Neuronal stem cell (in vitro differentiated cells): ENCODE data around the gene SOHLH1.

Experiments
- DNase-seq: peaks from one replicate; pipeline ENCODE4 v3.0.0-alpha.2; 2013; ENCODE audit warnings: low spot score
- H2AFZ ChIP-seq: one replicate; pipeline ENCODE4 v1.6.1; 2013; ENCODE audit warnings: mild to moderate bottlenecking, low read length, inconsistent platforms
- H2AK5ac ChIP-seq: 2 replicates; pipeline ENCODE4 v1.6.1; 2013; ENCODE audit warnings: low read depth, mild to moderate bottlenecking, inconsistent platforms, low read length, moderate library complexity, mixed read lengths
- H2BK120ac ChIP-seq: 2 replicates; pipeline ENCODE4 v1.6.1; 2013; ENCODE audit warnings: low read depth, mild to moderate bottlenecking, inconsistent platforms, low read length, moderate library complexity, mixed read lengths
- H2BK12ac ChIP-seq: one replicate; pipeline ENCODE4 v1.6.1; 2013; ENCODE audit warnings: low read length, inconsistent platforms
- H2BK15ac ChIP-seq: 2 replicates; pipeline ENCODE4 v1.6.1; 2013; ENCODE audit warnings: mild to moderate bottlenecking, low read length, inconsistent platforms, mixed read lengths
- H2BK5ac ChIP-seq: one replicate; pipeline ENCODE4 v1.6.1; 2013; ENCODE audit warnings: inconsistent platforms, mild to moderate bottlenecking, low read length, moderate library complexity
- H3K14ac ChIP-seq: one replicate; pipeline ENCODE4 v1.6.1; 2013; ENCODE audit warnings: low read length, inconsistent platforms
- H3K18ac ChIP-seq: 2 replicates; pipeline ENCODE4 v1.6.1; 2013; ENCODE audit warnings: low read length, inconsistent platforms
- H3K23ac ChIP-seq: 2 replicates; pipeline ENCODE4 v1.6.1; 2013; ENCODE audit warnings: low read depth, mild to moderate bottlenecking, mixed read lengths, low read length, inconsistent platforms; ENCODE audit not compliant: poor library complexity
- H3K27ac ChIP-seq: replicated peaks from 3 replicates; pipeline ENCODE4 v1.5.1; 2013; ENCODE audit warnings: low read length, inconsistent platforms
- H3K27me3 ChIP-seq, 3 experiments: 2 replicates each; pipeline ENCODE4 v1.6.1; 2013; ENCODE audit warnings: low read length in 3 of 3, mild to moderate bottlenecking in 2 of 3, inconsistent platforms in 1 of 3, low read depth in 1 of 3, mixed read lengths in 1 of 3, moderate library complexity in 1 of 3; ENCODE audit not compliant: control insufficient read depth in 3 of 3, insufficient read depth in 3 of 3
- H3K36me3 ChIP-seq, 2 donors: replicated peaks in 1 of 2; 2 replicates each; pipeline ENCODE4 v1.6.1; 2013; ENCODE audit warnings: low read length in 2 of 2; ENCODE audit not compliant: control insufficient read depth in 2 of 2, insufficient read depth in 2 of 2
- H3K4ac ChIP-seq: 2 replicates; pipeline ENCODE4 v1.6.1; 2013; ENCODE audit warnings: inconsistent platforms, mild to moderate bottlenecking, low read length, moderate library complexity
- H3K4me1 ChIP-seq, 2 donors: 1 replicate in 1 of 2; 2 replicates in 1 of 2; pipeline ENCODE4 v1.6.1; 2013; ENCODE audit warnings: low read length in 2 of 2, low read depth in 1 of 2; ENCODE audit not compliant: control insufficient read depth in 2 of 2, insufficient read depth in 1 of 2
- H3K4me2 ChIP-seq: one replicate; pipeline ENCODE4 v1.6.1; 2013; ENCODE audit warnings: mild to moderate bottlenecking, low read length, inconsistent platforms; ENCODE audit not compliant: insufficient read depth, poor library complexity, severe bottlenecking
- H3K4me3 ChIP-seq, 2 donors: 2 replicates each; pipeline ENCODE4 v1.5.1; 2013; ENCODE audit warnings: low read length in 2 of 2, mild to moderate bottlenecking in 2 of 2, inconsistent platforms in 1 of 2, moderate library complexity in 1 of 2
- H3K79me1 ChIP-seq: one replicate; pipeline ENCODE4 v1.6.1; 2013; ENCODE audit warnings: low read depth, mild to moderate bottlenecking, inconsistent platforms, low read length, moderate library complexity
- H3K9ac ChIP-seq: one replicate; pipeline ENCODE4 v1.6.1; 2013; ENCODE audit warnings: mild to moderate bottlenecking, low read depth, low read length, inconsistent platforms; ENCODE audit not compliant: poor library complexity
- H3K9me3 ChIP-seq, 2 donors: replicated peaks in 1 of 2; 2 replicates each; pipeline versions ENCODE3 to v1.6.1; 2013; ENCODE audit warnings: low read length in 2 of 2, mild to moderate bottlenecking in 2 of 2, inconsistent platforms in 1 of 2, low read depth in 1 of 2, mixed read lengths in 1 of 2, moderate library complexity in 1 of 2; ENCODE audit not compliant: control insufficient read depth in 2 of 2, insufficient read depth in 1 of 2
- H4K8ac ChIP-seq: one replicate; pipeline ENCODE4 v1.6.1; 2013; ENCODE audit warnings: low read depth, mild to moderate bottlenecking, inconsistent platforms, low read length, moderate library complexity
- H4K91ac ChIP-seq: one replicate; pipeline ENCODE4 v1.6.1; 2013; ENCODE audit warnings: low read length, low read depth, mild to moderate bottlenecking, inconsistent platforms; ENCODE audit not compliant: poor library complexity
- WGBS, 2 donors: extraction: QIAGEN DNeasy Blood & Tissue Kit; methylation state at CpG; one replicate each; pipeline ENCODE4 v1.1.7; 2013; ENCODE audit warnings: missing lambda C conversion rate in 2 of 2, mixed read lengths in 1 of 2; ENCODE audit not compliant: insufficient read length in 2 of 2, insufficient replicate concordance in 1 of 2; ENCODE audit errors: extremely low coverage in 2 of 2; 5-methylcytosine and 5-hydroxymethylcytosine counted together

Gene SOHLH1

DNA sequence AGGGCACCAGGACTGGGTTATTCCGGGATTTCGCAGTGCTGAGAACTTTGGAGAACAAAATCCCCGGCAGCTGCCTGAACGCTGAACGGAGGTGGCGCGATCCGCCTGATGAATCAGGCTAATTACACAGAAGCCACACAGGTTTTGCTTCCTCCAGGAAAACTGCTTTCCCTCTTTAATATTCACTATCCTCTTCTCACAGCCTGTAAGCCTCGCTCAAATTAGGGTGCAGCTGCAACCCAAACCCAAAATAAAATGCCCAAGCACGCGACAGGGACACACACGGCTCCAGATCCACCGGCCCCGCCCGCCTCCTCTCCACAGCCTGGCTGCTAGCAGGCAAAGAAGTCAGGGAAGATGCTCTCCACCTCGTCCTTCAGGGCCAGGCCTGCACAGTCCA is 6.0 kb downstream of the SOHLH1 start:
- Histone ChIP-seq H2BK12ac (no peak overlapping the region), H2BK5ac (no peak overlapping the region), H3K9me3 (peaks cover 0 to 5% of the 10 kb centered on the region in 2 donors), H3K4ac (no peak overlapping the region), H2BK120ac (no peak overlapping the region), H3K14ac (peak overlapping the region; percentile 26), H4K91ac (no peak overlapping the region), H3K27ac (no peak overlapping the region), H3K4me2 (no peak overlapping the region), H3K4me1 (peaks cover 0 to 12% of the 10 kb centered on the region in 2 donors), H3K18ac (peak overlapping the region; percentile 25), H3K79me1 (peaks cover 2% of the 10 kb centered on the region), H3K27me3 (peaks cover 0 to 45% (median 3%) of the 10 kb centered on the region in 3 experiments), H4K8ac (no peak overlapping the region), H3K9ac (no peak overlapping the region), H2AFZ (no peak overlapping the region), H3K36me3 (peaks cover 0 to 3% of the 10 kb centered on the region in 2 donors), H3K23ac (no peak overlapping the region), H2BK15ac (peak overlapping the region; percentile 7), H3K4me3 (no peak overlapping the region), H2AK5ac (no peak overlapping the region)
- no peak for DNase-seq
- no CpG with 5 or more reads among the region's 16 CpGs for WGBS, 2 donors

DNA sequence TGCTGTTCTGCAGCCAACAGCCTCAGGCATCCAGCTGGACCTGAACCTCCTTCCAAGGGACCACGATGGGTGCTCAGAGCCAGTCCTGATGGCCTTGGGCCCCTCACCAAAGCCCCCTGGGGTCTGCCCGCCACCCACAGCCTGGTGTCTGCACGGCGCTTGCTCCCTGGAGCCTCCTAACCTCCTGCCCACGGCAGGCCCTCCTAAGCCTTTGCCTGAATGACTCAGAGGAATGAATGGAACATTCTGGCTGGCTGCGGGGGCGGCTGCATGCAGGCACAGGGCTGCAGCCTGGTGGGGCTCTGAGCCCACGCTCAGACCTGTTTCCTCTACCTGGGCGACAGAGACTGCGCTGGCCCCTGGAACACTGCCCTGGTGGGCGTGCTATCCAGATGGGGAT is 6.9 kb downstream of the SOHLH1 start:
- peak overlapping the region; percentile 89 for H2BK15ac ChIP-seq
- no peak overlapping the region for H3K4me2 ChIP-seq
- no CpG with 5 or more reads among the region's 11 CpGs for WGBS, 2 donors
- H3K9ac ChIP-seq, result no peak overlapping the region
- no peak overlapping the region for H4K91ac ChIP-seq
- peaks cover 2% of the 10 kb centered on the region for H3K79me1 ChIP-seq
- no peak overlapping the region for H3K27ac ChIP-seq
- H3K18ac ChIP-seq, result peak overlapping the region; percentile 83
- H3K4me3 ChIP-seq, result no peak overlapping the region
- peak overlapping the region; percentile 58 for H2BK12ac ChIP-seq
- peak overlapping the region; percentile 84 for H2AK5ac ChIP-seq
- H3K4me1 ChIP-seq, result peaks cover 0 to 12% of the 10 kb centered on the region in 2 donors
- no peak overlapping the region for H2AFZ ChIP-seq
- H3K9me3 ChIP-seq, result peaks cover 0 to 5% of the 10 kb centered on the region in 2 donors
- peak overlapping the region; percentile 82 for H3K14ac ChIP-seq
- H3K27me3 ChIP-seq, result peaks cover 0 to 45% (median 3%) of the 10 kb centered on the region in 3 experiments
- peak overlapping the region; percentile 43 for H3K23ac ChIP-seq
- H2BK120ac ChIP-seq, result peak overlapping the region; percentile 91
- peaks cover 0 to 3% of the 10 kb centered on the region in 2 donors for H3K36me3 ChIP-seq
- DNase-seq, result no peak
- H3K4ac ChIP-seq, result no peak overlapping the region
- no peak overlapping the region for H4K8ac ChIP-seq
- no peak overlapping the region for H2BK5ac ChIP-seq

DNA sequence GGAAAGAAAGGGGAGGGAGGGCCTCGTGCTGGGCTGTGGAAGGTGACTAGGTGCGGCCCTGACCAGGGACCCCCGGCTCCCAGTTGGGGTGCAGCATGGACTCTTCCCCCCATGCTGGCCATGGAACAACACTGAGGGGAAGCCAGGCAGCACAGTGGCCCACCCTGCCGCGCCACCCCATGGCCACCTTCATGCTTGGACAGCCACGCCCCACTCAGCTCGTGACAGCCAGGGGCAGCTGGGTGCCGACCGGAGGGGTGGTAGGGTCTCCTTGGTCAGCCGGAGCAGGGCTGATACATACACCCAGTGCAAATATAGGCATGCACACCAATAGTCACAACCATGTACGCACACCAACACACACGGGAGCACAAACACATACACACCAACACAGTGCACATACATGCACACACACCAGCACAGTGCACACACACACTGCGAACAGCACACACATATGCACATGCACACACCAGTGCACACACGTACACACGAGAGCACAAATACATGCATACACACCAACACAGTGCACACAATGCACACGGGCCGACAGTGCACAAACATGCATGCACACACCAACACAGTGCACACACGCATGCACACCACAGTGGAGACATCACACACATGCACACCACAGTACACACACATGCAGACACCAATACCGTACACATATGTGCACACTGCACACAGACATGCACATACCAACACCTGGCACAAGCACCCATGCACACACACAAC is 8.3 kb downstream of the SOHLH1 start:
- WGBS, 2 donors, result no CpG with 5 or more reads among the region's 19 CpGs
- Histone ChIP-seq H3K14ac (peak overlapping the region; percentile 40), H2AFZ (no peak overlapping the region), H3K79me1 (peaks cover 2% of the 10 kb centered on the region), H2BK120ac (no peak overlapping the region), H3K4ac (no peak overlapping the region), H3K4me3 (peak overlapping the region in 1 of 2 donors; percentile 64), H4K8ac (no peak overlapping the region), H3K27ac (no peak overlapping the region), H2AK5ac (peak overlapping the region; percentile 18), H3K4me1 (peaks cover 0 to 12% of the 10 kb centered on the region in 2 donors), H2BK15ac (peak overlapping the region; percentile 35), H3K36me3 (peaks cover 0 to 3% of the 10 kb centered on the region in 2 donors), H2BK5ac (no peak overlapping the region), H3K4me2 (no peak overlapping the region), H3K9ac (peak overlapping the region; percentile 14), H4K91ac (no peak overlapping the region), H3K18ac (peak overlapping the region; percentile 87), H3K23ac (peak overlapping the region; percentile 9), H2BK12ac (no peak overlapping the region), H3K27me3 (peaks cover 0 to 43% (median 3%) of the 10 kb centered on the region in 3 experiments), H3K9me3 (peaks cover 0 to 5% of the 10 kb centered on the region in 2 donors)
- DNase-seq, result no peak

DNA sequence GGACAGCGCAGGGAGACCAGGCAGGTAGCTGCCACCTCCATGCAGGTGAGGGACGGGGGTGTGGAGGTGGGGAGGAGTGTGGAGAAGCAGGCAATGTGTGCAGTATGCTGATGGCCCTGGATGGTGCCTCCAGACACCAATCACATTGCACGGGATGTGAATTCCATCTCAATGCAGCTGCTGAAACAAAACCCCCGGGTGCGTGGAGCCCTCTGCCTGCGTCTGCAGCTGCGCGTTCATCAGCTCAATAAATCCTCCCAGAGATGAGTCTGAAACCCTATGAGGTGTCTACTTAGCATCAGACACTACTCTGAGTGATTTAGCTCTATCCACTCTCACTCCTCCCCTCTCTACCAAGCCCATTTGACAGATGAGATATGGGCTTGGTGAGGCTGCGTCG is 10.3 kb downstream of the SOHLH1 start:
- Histone ChIP-seq H4K8ac (no peak overlapping the region), H3K18ac (peak overlapping the region; percentile 80), H3K23ac (peak overlapping the region; percentile 91), H2BK120ac (no peak overlapping the region), H3K36me3 (peaks cover 0 to 3% of the 10 kb centered on the region in 2 donors), H4K91ac (no peak overlapping the region), H2BK15ac (peak overlapping the region; percentile 26), H3K4me3 (no peak overlapping the region), H3K27me3 (peaks cover 0 to 30% (median 3%) of the 10 kb centered on the region in 3 experiments), H2BK12ac (no peak overlapping the region), H3K79me1 (peaks cover 2% of the 10 kb centered on the region), H3K9me3 (peaks cover 0 to 5% of the 10 kb centered on the region in 2 donors), H3K27ac (no peak overlapping the region), H2AFZ (no peak overlapping the region), H2BK5ac (no peak overlapping the region), H3K4me2 (no peak overlapping the region), H3K9ac (peak overlapping the region; percentile 21), H3K14ac (peak overlapping the region; percentile 98), H3K4ac (peak overlapping the region; percentile 84), H3K4me1 (peaks cover 0 to 12% of the 10 kb centered on the region in 2 donors), H2AK5ac (peak overlapping the region; percentile 81)
- no CpG with 5 or more reads among the region's 10 CpGs for WGBS, 2 donors
- DNase-seq, result no peak
